Vagina (tissue), 2 donors: ENCODE data around the gene APOB.

Experiments
- POLR2A ChIP-seq, 2 donors: fragments of 450-650 bp; IDR thresholded peaks; one replicate each; pipeline ENCODE4 v1.6.1; 2017; ENCODE audit warnings: antibody characterized with exemption in 2 of 2, mild to moderate bottlenecking in 2 of 2, moderate library complexity in 2 of 2
- POLR2AphosphoS5 ChIP-seq, 2 donors: sonication (generic); formaldehyde crosslinking; IDR thresholded peaks; one replicate each; pipeline ENCODE4 v1.9.0; 2017; ENCODE audit warnings: antibody characterized with exemption in 2 of 2, mild to moderate bottlenecking in 2 of 2, low read depth in 1 of 2; ENCODE audit not compliant: insufficient read depth in 1 of 2
- TF ChIP-seq, protein P1 (sequence below), 3 experiments: fragments of 450-650 bp in 2 of 3; fragments of 200-600 bp in 1 of 3; sonication (generic) in 1 of 3; IDR thresholded peaks; one replicate each; pipeline ENCODE4 v1.5.1; 2017 to 2019; ENCODE audit warnings: antibody characterized with exemption in 3 of 3, mild to moderate bottlenecking in 2 of 3, moderate library complexity in 2 of 3

DNA sequence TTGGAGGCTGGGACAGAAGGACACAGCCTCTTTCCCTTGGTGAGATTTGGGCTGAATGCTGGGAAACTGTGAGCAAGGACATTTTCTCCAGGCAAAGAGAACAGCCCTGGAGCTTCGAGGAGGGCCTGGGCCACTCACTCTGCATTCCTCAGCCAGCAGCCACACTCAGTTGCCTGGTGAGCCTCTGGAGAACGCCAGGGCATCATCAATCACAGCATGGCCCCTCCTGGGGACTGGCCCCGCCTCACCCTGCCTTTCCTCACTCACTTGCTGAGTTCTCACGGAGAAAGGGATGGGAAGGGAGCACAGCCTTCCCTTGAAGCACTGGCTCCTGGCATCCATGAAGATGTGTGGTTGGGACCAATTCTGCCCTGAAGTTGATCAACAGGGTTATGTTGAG lies 55.0 kb downstream of the APOB start:
- TF ChIP-seq, protein P1, sequence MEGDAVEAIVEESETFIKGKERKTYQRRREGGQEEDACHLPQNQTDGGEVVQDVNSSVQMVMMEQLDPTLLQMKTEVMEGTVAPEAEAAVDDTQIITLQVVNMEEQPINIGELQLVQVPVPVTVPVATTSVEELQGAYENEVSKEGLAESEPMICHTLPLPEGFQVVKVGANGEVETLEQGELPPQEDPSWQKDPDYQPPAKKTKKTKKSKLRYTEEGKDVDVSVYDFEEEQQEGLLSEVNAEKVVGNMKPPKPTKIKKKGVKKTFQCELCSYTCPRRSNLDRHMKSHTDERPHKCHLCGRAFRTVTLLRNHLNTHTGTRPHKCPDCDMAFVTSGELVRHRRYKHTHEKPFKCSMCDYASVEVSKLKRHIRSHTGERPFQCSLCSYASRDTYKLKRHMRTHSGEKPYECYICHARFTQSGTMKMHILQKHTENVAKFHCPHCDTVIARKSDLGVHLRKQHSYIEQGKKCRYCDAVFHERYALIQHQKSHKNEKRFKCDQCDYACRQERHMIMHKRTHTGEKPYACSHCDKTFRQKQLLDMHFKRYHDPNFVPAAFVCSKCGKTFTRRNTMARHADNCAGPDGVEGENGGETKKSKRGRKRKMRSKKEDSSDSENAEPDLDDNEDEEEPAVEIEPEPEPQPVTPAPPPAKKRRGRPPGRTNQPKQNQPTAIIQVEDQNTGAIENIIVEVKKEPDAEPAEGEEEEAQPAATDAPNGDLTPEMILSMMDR (IDR thresholded peaks at IDR 0.05) = no peak
- no peak for TF ChIP-seq POLR2A (IDR thresholded peaks at IDR 0.05)
- no peak for TF ChIP-seq POLR2AphosphoS5 (IDR thresholded peaks at IDR 0.05; ENCODE audit: insufficient read depth in 1 of 2, low read depth in 1 of 2)
